GM23338 (cell line): ENCODE measurements around the gene ITGA2. TPM values are rescaled to one million over a fixed set of nuclear protein-coding genes. Genes with fewer than 3 reads are reported as not detected.

Experiments
- ATAC-seq: fragments of 200-7000 bp; cut with Tn5 transposase; 3 replicates; pipeline ENCODE4 v1.9.1; 2020
- DNase-seq: peaks from one replicate; pipeline ENCODE4 v3.0.0-alpha.2; 2015; ENCODE audit warnings: low spot score
- H2AFZ ChIP-seq: fragments of 200-600 bp; sonication (generic); 2 replicates; pipeline ENCODE4 v1.8.0; 2016; ENCODE audit warnings: antibody characterized with exemption, mild to moderate bottlenecking, moderate library complexity
- H3F3A ChIP-seq: fragments of 200-600 bp; sonication (generic); replicated peaks from 2 replicates; pipeline ENCODE4 v1.8.0; 2017; ENCODE audit warnings: antibody characterized with exemption, mixed run types, low read depth
- H3K27ac ChIP-seq: fragments of 200-600 bp; sonication (generic); 2 replicates; pipeline ENCODE4 v1.6.1; 2016; ENCODE audit warnings: low read depth
- H3K27me3 ChIP-seq: fragments of 200-600 bp; sonication (generic); 2 replicates; pipeline ENCODE4 v1.8.0; 2016; ENCODE audit warnings: mild to moderate bottlenecking, mixed run types, moderate library complexity; ENCODE audit not compliant: insufficient read depth
- H3K36me3 ChIP-seq: fragments of 200-600 bp; sonication (generic); 2 replicates; pipeline ENCODE4 v1.8.0; 2016; ENCODE audit warnings: mild to moderate bottlenecking; ENCODE audit not compliant: insufficient read depth
- H3K4me1 ChIP-seq: fragments of 200-600 bp; sonication (generic); 2 replicates; pipeline ENCODE4 v1.8.0; 2016; ENCODE audit warnings: mild to moderate bottlenecking, moderate library complexity; ENCODE audit not compliant: insufficient read depth
- H3K4me2 ChIP-seq: fragments of 200-600 bp; sonication (generic); 2 replicates; pipeline ENCODE4 v1.7.1; 2017; ENCODE audit warnings: mixed run types
- H3K4me3 ChIP-seq: fragments of 200-600 bp; sonication (generic); 2 replicates; pipeline ENCODE4 v1.6.1; 2016; ENCODE audit warnings: mixed run types
- H3K79me2 ChIP-seq: fragments of 200-600 bp; sonication (generic); replicated peaks from 2 replicates; pipeline ENCODE4 v1.8.0; 2017; ENCODE audit warnings: mild to moderate bottlenecking; ENCODE audit not compliant: insufficient read depth
- H3K9me2 ChIP-seq: fragments of 200-600 bp; sonication (generic); 2 replicates; pipeline ENCODE4 v1.8.0; 2017; ENCODE audit not compliant: insufficient read depth
- H4K20me1 ChIP-seq: fragments of 200-600 bp; sonication (generic); replicated peaks from 2 replicates; pipeline ENCODE4 v1.8.0; 2017; ENCODE audit warnings: mild to moderate bottlenecking; ENCODE audit not compliant: insufficient read depth
- H3K27ac Mint-ChIP-seq: 2 replicates; pipeline ENCODE4 v1.8.0; 2020; ENCODE audit warnings: inconsistent platforms, mild to moderate bottlenecking, moderate library complexity, mixed read lengths
- H3K27me3 Mint-ChIP-seq: 3 replicates; pipeline ENCODE4 v1.8.0; 2022; ENCODE audit warnings: low read depth, mild to moderate bottlenecking, moderate library complexity, mixed read lengths, inconsistent platforms; ENCODE audit not compliant: insufficient read depth, poor library complexity
- H3K36me3 Mint-ChIP-seq: 3 replicates; pipeline ENCODE4 v1.8.0; 2021; ENCODE audit warnings: low read depth, mild to moderate bottlenecking, inconsistent platforms, moderate library complexity, mixed read lengths
- H3K4me1 Mint-ChIP-seq: 3 replicates; pipeline ENCODE4 v1.8.0; 2020; ENCODE audit warnings: mild to moderate bottlenecking, inconsistent platforms, mixed read lengths
- H3K4me3 Mint-ChIP-seq: 3 replicates; pipeline ENCODE4 v1.8.0; 2021; ENCODE audit warnings: moderate library complexity, mild to moderate bottlenecking, inconsistent platforms, mixed read lengths
- H3K9me3 Mint-ChIP-seq: 3 replicates; pipeline ENCODE4 v1.8.0; 2020; ENCODE audit warnings: moderate library complexity, mild to moderate bottlenecking, inconsistent platforms, mixed read lengths
- CREB1 ChIP-seq: fragments of 250-450 bp; sonication (Bioruptor Pico); IDR thresholded peaks from 2 replicates; pipeline ENCODE4 v1.5.0; 2020; ENCODE audit warnings: low read depth, mild to moderate bottlenecking, moderate library complexity
- ETS1 ChIP-seq: IDR thresholded peaks from 2 replicates; pipeline ENCODE4 v1.6.1; 2016; ENCODE audit warnings: antibody characterized with exemption
- EZH2phosphoT487 ChIP-seq: fragments of 200-600 bp; sonication (generic); IDR thresholded peaks from one replicate; pipeline ENCODE4 v1.8.1; 2018; ENCODE audit warnings: antibody characterized with exemption; ENCODE audit not compliant: unreplicated experiment
- NANOG ChIP-seq: IDR thresholded peaks from 2 replicates; pipeline ENCODE4 v1.6.1; 2016; ENCODE audit warnings: antibody characterized with exemption, borderline replicate concordance
- POLR2AphosphoS5 ChIP-seq: IDR thresholded peaks from 2 replicates; pipeline ENCODE4 v1.6.1; 2016; ENCODE audit warnings: antibody characterized with exemption, low read depth
- ZNF331 ChIP-seq: fragments of 250-450 bp; sonication (Bioruptor Pico); IDR thresholded peaks from 2 replicates; pipeline ENCODE4 v1.5.0; 2020; ENCODE audit warnings: low read depth, mild to moderate bottlenecking, moderate library complexity
- ZNF462 ChIP-seq: fragments of 250-450 bp; sonication (Bioruptor Pico); IDR thresholded peaks from 2 replicates; pipeline ENCODE4 v1.5.0; 2020; ENCODE audit warnings: mild to moderate bottlenecking, moderate library complexity
- polyA plus RNA-seq: library from polyadenylated mRNA; unstranded; fragments of >200 nt; fragmentation: Nextera tagmentation; extraction: Ambion mirVana; gene quantifications from 2 replicates; pipeline ENCODE4 v1.2.1, GENCODE V29; 2016
- total RNA-seq: library from RNA; depleted of rRNA; stranded (reverse); fragments of >200 nt; shearing (Covaris generic); gene quantifications from 2 replicates; pipeline ENCODE4 v1.2.3, GENCODE V29; 2014

Gene ITGA2
- total and polyA plus RNA-seq, 2 experiments from 2014 or later = 2.6 to 7.1 TPM

- TF ChIP-seq CREB1 (CRISPR knock-in tag) (no peak), EZH2phosphoT487 (no peak), NANOG (no peak), ETS1 (no peak), ZNF462 (no peak)
- no peak overlapping the region for H2AFZ ChIP-seq
- no peak overlapping the region for H3K4me3 Mint-ChIP-seq
- H3K27me3 Mint-ChIP-seq = no peaks in the 10 kb centered on the region
- H3K36me3 Mint-ChIP-seq = no peaks in the 10 kb centered on the region
- no peaks in the 10 kb centered on the region for H3K27me3 ChIP-seq
- no peak overlapping the region for H3K4me3 ChIP-seq
- ATAC-seq (no peak), DNase-seq (no peak)
- no peaks in the 10 kb centered on the region for H3K36me3 ChIP-seq
- H3K27ac ChIP-seq = no peak overlapping the region
- no peaks in the 10 kb centered on the region for H3K79me2 ChIP-seq
- no peak overlapping the region for H3K27ac Mint-ChIP-seq
- no peaks in the 10 kb centered on the region for H3K9me2 ChIP-seq
- no peaks in the 10 kb centered on the region for H3K9me3 Mint-ChIP-seq
- no peaks in the 10 kb centered on the region for H3K4me1 Mint-ChIP-seq
- H3K4me1 ChIP-seq = no peaks in the 10 kb centered on the region
- H3F3A ChIP-seq = no peaks in the 10 kb centered on the region
- H4K20me1 ChIP-seq = no peaks in the 10 kb centered on the region
- no peak overlapping the region for H3K4me2 ChIP-seq
These were observed 70.1 kb downstream of the ITGA2 start for GRCh38 chr5:53059281-53059680.

GRCh38 chr5:53063176-53063575 is 74.0 kb downstream of the ITGA2 start:
- no peaks in the 10 kb centered on the region for H3K36me3 Mint-ChIP-seq
- ATAC-seq = no peak
- H3K27me3 ChIP-seq = no peaks in the 10 kb centered on the region
- TF ChIP-seq POLR2AphosphoS5 (no peak), ZNF331 (CRISPR knock-in tag) (no peak)

More at GRCh38 chr5:53063176-53063575, 74.0 kb downstream of the ITGA2 start:
- H4K20me1 ChIP-seq = no peaks in the 10 kb centered on the region
- H3K27ac Mint-ChIP-seq = no peak overlapping the region
- H3F3A ChIP-seq = no peaks in the 10 kb centered on the region
- H3K4me2 ChIP-seq = no peak overlapping the region
- H3K4me3 Mint-ChIP-seq = no peak overlapping the region
- H3K27me3 Mint-ChIP-seq = no peaks in the 10 kb centered on the region
- no peaks in the 10 kb centered on the region for H3K36me3 ChIP-seq
- H3K79me2 ChIP-seq = no peaks in the 10 kb centered on the region
- no peaks in the 10 kb centered on the region for H3K4me1 ChIP-seq
- H3K9me3 Mint-ChIP-seq = no peaks in the 10 kb centered on the region
- no peak for DNase-seq
- H3K9me2 ChIP-seq = no peaks in the 10 kb centered on the region
- no peaks in the 10 kb centered on the region for H3K4me1 Mint-ChIP-seq
- no peak overlapping the region for H3K27ac ChIP-seq
- H2AFZ ChIP-seq = no peak overlapping the region
- H3K4me3 ChIP-seq = no peak overlapping the region
